IMR-90 (cell line): Measurements from ENCODE around the gene FAM193A. TPM values are rescaled to one million over a fixed set of nuclear protein-coding genes. Genes with fewer than 3 reads are reported as not detected.

ENCODE experiments used
- ATAC-seq: fragments of 200-7000 bp; cut with Tn5 transposase; 2 replicates; pipeline ENCODE4 v1.9.1; 2020; ENCODE audit warnings: low read depth, mild to moderate bottlenecking, moderate library complexity
- BruUV-seq: library from RNA; stranded (reverse); fragments of 400-500 nt; replicated peaks from 2 replicates; lab custom pipeline; 2021; lab: Mats Ljungman, UMichigan
- CTCF ChIA-PET: fragments of 300-600 bp; formaldehyde crosslinking; extraction: SDS; loops from one replicate; lab custom pipeline; 2021; ENCODE audit warnings: antibody characterized with exemption; lab: Yijun Ruan, JAX
- POLR2A ChIA-PET: fragments of 300-600 bp; sonication (Branson Sonifier 250); formaldehyde crosslinking; loops from one replicate; lab custom pipeline; 2022; ENCODE audit warnings: antibody characterized with exemption; ENCODE audit not compliant: unreplicated experiment; lab: Charles Lee
- DNase-seq: peaks from one replicate; pipeline ENCODE4 v3.0.0; 2013
- H2AFZ ChIP-seq: replicated peaks from 2 replicates; pipeline ENCODE3; 2013; ENCODE audit warnings: low read length, mild to moderate bottlenecking; ENCODE audit not compliant: poor library complexity
- H2AK5ac ChIP-seq: 2 replicates; pipeline ENCODE4 v1.6.1; 2013; ENCODE audit warnings: low read depth, low read length, inconsistent platforms
- H2AK9ac ChIP-seq: replicated peaks from 2 replicates; pipeline ENCODE3; 2013; ENCODE audit warnings: mild to moderate bottlenecking, low read depth, low read length, moderate library complexity; ENCODE audit not compliant: poor library complexity
- H2BK120ac ChIP-seq: 2 replicates; pipeline ENCODE4 v1.6.1; 2013; ENCODE audit warnings: low read depth, low read length, inconsistent platforms
- H2BK15ac ChIP-seq: 3 replicates; pipeline ENCODE4 v1.6.1; 2013; ENCODE audit warnings: low read depth, low read length, inconsistent platforms
- H2BK20ac ChIP-seq: 2 replicates; pipeline ENCODE4 v1.6.1; 2013; ENCODE audit warnings: low read depth, mild to moderate bottlenecking, inconsistent platforms, low read length, moderate library complexity
- H2BK5ac ChIP-seq: 2 replicates; pipeline ENCODE4 v1.6.1; 2013; ENCODE audit warnings: mild to moderate bottlenecking, low read depth, low read length, inconsistent platforms; ENCODE audit not compliant: poor library complexity, severe bottlenecking
- H3K14ac ChIP-seq: replicated peaks from 2 replicates; pipeline ENCODE4 v1.6.1; 2013; ENCODE audit warnings: low read depth, low read length, inconsistent platforms
- H3K18ac ChIP-seq: 2 replicates; pipeline ENCODE4 v1.6.1; 2013; ENCODE audit warnings: low read depth, low read length, control low read depth
- H3K23ac ChIP-seq: 2 replicates; pipeline ENCODE4 v1.6.1; 2013; ENCODE audit warnings: low read depth, low read length, inconsistent platforms
- H3K27ac ChIP-seq: 2 replicates; pipeline ENCODE4 v1.5.1; 2013; ENCODE audit warnings: mild to moderate bottlenecking, control low read depth, low read length; ENCODE audit not compliant: insufficient read depth
- H3K27me3 ChIP-seq: 2 replicates; pipeline ENCODE4 v1.6.1; 2013; ENCODE audit warnings: low read length; ENCODE audit not compliant: control insufficient read depth, insufficient read depth
- H3K36me3 ChIP-seq: 2 replicates; pipeline ENCODE4 v1.6.1; 2013; ENCODE audit warnings: low read length, mixed read lengths; ENCODE audit not compliant: control insufficient read depth, insufficient read depth
- H3K4ac ChIP-seq: 2 replicates; pipeline ENCODE4 v1.6.1; 2013; ENCODE audit warnings: low read depth, low read length, inconsistent platforms
- H3K4me1 ChIP-seq: 2 replicates; pipeline ENCODE4 v1.6.1; 2013; ENCODE audit warnings: low read length, mixed read lengths; ENCODE audit not compliant: control insufficient read depth, insufficient read depth
- H3K4me2 ChIP-seq: 2 replicates; pipeline ENCODE4 v1.6.1; 2013; ENCODE audit warnings: low read depth, mild to moderate bottlenecking, control low read depth, low read length, moderate library complexity
- H3K4me3 ChIP-seq: 2 replicates; pipeline ENCODE4 v1.5.1; 2013; ENCODE audit warnings: low read depth, mild to moderate bottlenecking, control low read depth, low read length, moderate library complexity; ENCODE audit not compliant: insufficient read depth
- H3K56ac ChIP-seq: 2 replicates; pipeline ENCODE4 v1.6.1; 2013; ENCODE audit warnings: low read length, inconsistent platforms; ENCODE audit not compliant: insufficient read depth; ENCODE audit errors: extremely low read depth
- H3K79me1 ChIP-seq, 2 experiments: 2 replicates each; pipeline ENCODE4 v1.6.1; 2013; ENCODE audit warnings: low read length in 2 of 2, inconsistent platforms in 1 of 2, low read depth in 1 of 2
- H3K9ac ChIP-seq: 2 replicates; pipeline ENCODE4 v1.6.1; 2013; ENCODE audit warnings: low read depth, low read length, control low read depth
- H3K9me1 ChIP-seq: 2 replicates; pipeline ENCODE4 v1.6.1; 2013; ENCODE audit warnings: low read length, inconsistent platforms; ENCODE audit not compliant: insufficient read depth
- H3K9me3 ChIP-seq: 2 replicates; pipeline ENCODE4 v1.6.1; 2013; ENCODE audit warnings: low read length; ENCODE audit not compliant: control insufficient read depth, insufficient read depth
- H4K20me1 ChIP-seq: 2 replicates; pipeline ENCODE4 v1.6.1; 2013; ENCODE audit warnings: low read length, inconsistent platforms; ENCODE audit not compliant: insufficient read depth
- H4K5ac ChIP-seq: 2 replicates; pipeline ENCODE4 v1.6.1; 2013; ENCODE audit warnings: mild to moderate bottlenecking, low read depth, low read length, control low read depth
- H4K8ac ChIP-seq, 2 experiments: 2 replicates each; pipeline ENCODE4 v1.6.1; 2013; ENCODE audit warnings: low read depth in 2 of 2, low read length in 2 of 2, control low read depth in 1 of 2, inconsistent platforms in 1 of 2
- H4K91ac ChIP-seq: 2 replicates; pipeline ENCODE4 v1.6.1; 2013; ENCODE audit warnings: low read depth, low read length, inconsistent platforms; ENCODE audit not compliant: insufficient read depth
- FOS ChIP-seq: fragments of 150-350 bp; IDR thresholded peaks from 2 replicates; pipeline ENCODE4 v1.6.1; 2016; ENCODE audit warnings: low read depth, low read length
- NFE2L2 ChIP-seq: fragments of 150-350 bp; IDR thresholded peaks from 2 replicates; pipeline ENCODE4 v1.6.1; 2016; ENCODE audit warnings: low read depth, mild to moderate bottlenecking, low read length
- RAD21 ChIP-seq: IDR thresholded peaks from 2 replicates; pipeline ENCODE4 v1.6.1; 2012; ENCODE audit warnings: low read length, improper control_type of control experiment
- RCOR1 ChIP-seq: IDR thresholded peaks from 2 replicates; pipeline ENCODE4 v1.6.1; 2012; ENCODE audit warnings: mild to moderate bottlenecking, low read length, improper control_type of control experiment; ENCODE audit not compliant: insufficient replicate concordance
- SMC3 ChIP-seq: fragments of 150-350 bp; IDR thresholded peaks from 2 replicates; pipeline ENCODE4 v1.6.1; 2016; ENCODE audit warnings: low read depth, mild to moderate bottlenecking, antibody characterized with exemption, low read length, moderate library complexity
- WGBS, 2 experiments: methylation state at CpG; one replicate each; pipeline versions ENCODE4 v1.1.5 to v1.1.7; 2013; ENCODE audit warnings: missing lambda C conversion rate in 2 of 2; ENCODE audit not compliant: insufficient read length in 1 of 2; ENCODE audit errors: extremely low coverage in 2 of 2; 5-methylcytosine and 5-hydroxymethylcytosine counted together
- dilution Hi-C: fragments of 300-500 bp; cut with HindIII; formaldehyde crosslinking; loops from one replicate; pipeline ENCODE4 v1.14.3; 2018; ENCODE audit warnings: low sequenced_read_pairs; ENCODE audit not compliant: unreplicated experiment
- in situ Hi-C: fragments of 300-500 bp; cut with MboI; formaldehyde crosslinking; loops from 3 replicates; pipeline ENCODE4 v1.14.3; 2019; ENCODE audit warnings: low sequenced_read_pairs, inconsistent platforms, mixed read lengths
- intact Hi-C: fragments of 100-400 bp; cut with micrococcal nuclease; formaldehyde crosslinking; loops from 2 replicates; pipeline ENCODE4 v1.10.0; 2022
- polyA plus RNA-seq, 3 experiments: library from polyadenylated mRNA; depleted of rRNA; stranded (reverse); fragments of >200 nt; gene quantifications; 2 replicates each; pipeline ENCODE4 v1.2.3, GENCODE V29; 2012; ENCODE audit warnings: low replicate concordance in 1 of 3
- total RNA-seq: library from RNA; depleted of rRNA; stranded (reverse); fragments of >200 nt; gene quantifications from 2 replicates; pipeline ENCODE4 v1.2.3, GENCODE V29; 2012
- TF ChIP-seq, protein P1 (sequence below): conservative IDR thresholded peaks from 2 replicates; pipeline ENCODE4 v1.5.1; 2012; ENCODE audit warnings: mild to moderate bottlenecking, low read depth, low read length, improper control_type of control experiment

FAM193A gene
- total and polyA plus RNA-seq, 2 of the 4 experiments (the other 2 are of a cell fraction), result 6.8 to 11.0 TPM

DNA sequence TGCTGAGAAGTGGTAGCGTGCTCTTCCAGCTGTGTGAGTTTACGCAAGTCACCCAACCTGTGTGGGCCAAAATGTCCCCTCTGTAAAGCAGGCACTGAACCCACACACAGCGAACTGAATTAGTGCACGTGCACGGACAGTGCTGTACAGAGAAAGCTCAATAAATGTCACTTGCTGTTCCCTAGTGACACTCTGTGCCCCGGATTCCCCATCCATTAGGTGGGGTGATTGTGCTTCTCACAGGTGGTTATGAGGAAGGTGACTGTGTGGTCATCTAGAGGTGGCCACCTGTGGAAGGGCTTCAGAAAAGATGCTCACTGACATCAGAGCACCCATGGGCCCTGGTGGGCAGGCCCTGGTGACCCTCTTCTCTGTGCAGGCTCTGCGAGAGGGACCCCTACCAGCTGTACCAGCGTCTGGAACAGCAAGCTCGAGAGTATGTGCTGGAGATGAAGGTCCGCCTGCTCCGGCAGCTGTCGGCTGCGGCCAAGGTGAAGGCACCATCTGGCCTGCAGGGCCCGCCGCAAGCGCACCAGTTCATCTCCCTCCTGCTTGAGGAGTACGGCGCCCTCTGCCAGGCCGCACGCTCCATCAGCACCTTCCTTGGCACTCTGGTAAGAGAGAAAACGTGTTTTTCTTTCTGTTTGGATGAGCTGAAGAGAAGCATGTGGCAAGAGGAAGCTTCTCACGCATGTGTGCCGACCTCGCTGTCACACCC, 94.3 kb downstream of the FAM193A start:
- peaks cover 15% of the 10 kb centered on the region for H4K20me1 ChIP-seq
- intact Hi-C loops (no loop called here), dilution Hi-C loops (no loop called here), in situ Hi-C loops (no loop called here)
- no peak overlapping the region for H3K9ac ChIP-seq
- no peak overlapping the region for H2AK5ac ChIP-seq
- WGBS, 2 experiments, result 98% methylated on average over 11 of the region's 24 CpGs; no CpG with 5 or more reads in 1 of the 2 experiments
- H2BK20ac ChIP-seq, result no peak overlapping the region
- no peak overlapping the region for H2BK120ac ChIP-seq
- H3K23ac ChIP-seq, result no peak overlapping the region
- H3K36me3 ChIP-seq, result peaks cover 43% of the 10 kb centered on the region
- ATAC-seq, result no peak
- no peaks in the 10 kb centered on the region for H3K4me1 ChIP-seq
- no peak overlapping the region for H3K4me3 ChIP-seq
- H3K56ac ChIP-seq, result no peak overlapping the region
- no peak overlapping the region for H3K4me2 ChIP-seq
- H3K9me3 ChIP-seq, result no peaks in the 10 kb centered on the region
- H3K79me1 ChIP-seq, result peaks cover 40 to 43% of the 10 kb centered on the region in 2 experiments
- no TSS peak for BruUV-seq
- H2AK9ac ChIP-seq, result no peak overlapping the region
- no peak overlapping the region for H4K5ac ChIP-seq
- H3K27me3 ChIP-seq, result no peaks in the 10 kb centered on the region
- no peak overlapping the region for H4K91ac ChIP-seq
- no peak overlapping the region for H2BK5ac ChIP-seq
- no peak overlapping the region for H3K4ac ChIP-seq
- no peak for DNase-seq
- TF ChIP-seq NFE2L2 (no peak), RAD21 (no peak), FOS (no peak), RCOR1 (no peak), SMC3 (no peak)
- TF ChIP-seq, protein P1, sequence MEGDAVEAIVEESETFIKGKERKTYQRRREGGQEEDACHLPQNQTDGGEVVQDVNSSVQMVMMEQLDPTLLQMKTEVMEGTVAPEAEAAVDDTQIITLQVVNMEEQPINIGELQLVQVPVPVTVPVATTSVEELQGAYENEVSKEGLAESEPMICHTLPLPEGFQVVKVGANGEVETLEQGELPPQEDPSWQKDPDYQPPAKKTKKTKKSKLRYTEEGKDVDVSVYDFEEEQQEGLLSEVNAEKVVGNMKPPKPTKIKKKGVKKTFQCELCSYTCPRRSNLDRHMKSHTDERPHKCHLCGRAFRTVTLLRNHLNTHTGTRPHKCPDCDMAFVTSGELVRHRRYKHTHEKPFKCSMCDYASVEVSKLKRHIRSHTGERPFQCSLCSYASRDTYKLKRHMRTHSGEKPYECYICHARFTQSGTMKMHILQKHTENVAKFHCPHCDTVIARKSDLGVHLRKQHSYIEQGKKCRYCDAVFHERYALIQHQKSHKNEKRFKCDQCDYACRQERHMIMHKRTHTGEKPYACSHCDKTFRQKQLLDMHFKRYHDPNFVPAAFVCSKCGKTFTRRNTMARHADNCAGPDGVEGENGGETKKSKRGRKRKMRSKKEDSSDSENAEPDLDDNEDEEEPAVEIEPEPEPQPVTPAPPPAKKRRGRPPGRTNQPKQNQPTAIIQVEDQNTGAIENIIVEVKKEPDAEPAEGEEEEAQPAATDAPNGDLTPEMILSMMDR, result no peak
- H3K27ac ChIP-seq, result no peak overlapping the region
- H3K14ac ChIP-seq, result no peak overlapping the region
- no peak overlapping the region for H3K18ac ChIP-seq
- POLR2A ChIA-PET, result no interaction called here
- no peak overlapping the region for H2BK15ac ChIP-seq
- H4K8ac ChIP-seq, result no peak overlapping the region
- CTCF ChIA-PET, result no interaction called here
- H2AFZ ChIP-seq, result no peak overlapping the region
- H3K9me1 ChIP-seq, result peaks cover 3% of the 10 kb centered on the region; the same call in 1 of the 2 replicates
